Measurements from ENCODE around the gene SRPX. TPM values are rescaled to one million over a fixed set of nuclear protein-coding genes. Genes with fewer than 3 reads are reported as not detected.

SRPX gene
- total and polyA plus RNA-seq, 7 donors: 8.3 to 42.1 (median 17.2) TPM

- no peak for TF ChIP-seq CTCF (IDR thresholded peaks at IDR 0.05)
- no peak overlapping the region for H3K4me3 ChIP-seq
- no peak for DNase-seq
- no peak overlapping the region for H3K27ac ChIP-seq
- no peaks in the 10 kb centered on the region for H3K36me3 ChIP-seq (ENCODE audit: insufficient read depth in 1 of 2, low read depth in 1 of 2)
- H3K27me3 ChIP-seq (ENCODE audit: insufficient read depth in 3 of 3, low read length in 2 of 3): peaks cover 0 to 22% (median 0%) of the 10 kb centered on the region in 3 donors
- WGBS, 3 donors: 70 to 94% (median 93%) methylated on average over 6 of the region's 6 CpGs
- intact Hi-C loops (cut with DNase I): no loop called here
- no peak for ATAC-seq
- no peaks in the 10 kb centered on the region for H3K9me3 ChIP-seq
- no peaks in the 10 kb centered on the region for H3K4me1 ChIP-seq
These were observed 115.4 kb downstream of the SRPX start for GRCh38 chrX:38105216-38105725.

DNA sequence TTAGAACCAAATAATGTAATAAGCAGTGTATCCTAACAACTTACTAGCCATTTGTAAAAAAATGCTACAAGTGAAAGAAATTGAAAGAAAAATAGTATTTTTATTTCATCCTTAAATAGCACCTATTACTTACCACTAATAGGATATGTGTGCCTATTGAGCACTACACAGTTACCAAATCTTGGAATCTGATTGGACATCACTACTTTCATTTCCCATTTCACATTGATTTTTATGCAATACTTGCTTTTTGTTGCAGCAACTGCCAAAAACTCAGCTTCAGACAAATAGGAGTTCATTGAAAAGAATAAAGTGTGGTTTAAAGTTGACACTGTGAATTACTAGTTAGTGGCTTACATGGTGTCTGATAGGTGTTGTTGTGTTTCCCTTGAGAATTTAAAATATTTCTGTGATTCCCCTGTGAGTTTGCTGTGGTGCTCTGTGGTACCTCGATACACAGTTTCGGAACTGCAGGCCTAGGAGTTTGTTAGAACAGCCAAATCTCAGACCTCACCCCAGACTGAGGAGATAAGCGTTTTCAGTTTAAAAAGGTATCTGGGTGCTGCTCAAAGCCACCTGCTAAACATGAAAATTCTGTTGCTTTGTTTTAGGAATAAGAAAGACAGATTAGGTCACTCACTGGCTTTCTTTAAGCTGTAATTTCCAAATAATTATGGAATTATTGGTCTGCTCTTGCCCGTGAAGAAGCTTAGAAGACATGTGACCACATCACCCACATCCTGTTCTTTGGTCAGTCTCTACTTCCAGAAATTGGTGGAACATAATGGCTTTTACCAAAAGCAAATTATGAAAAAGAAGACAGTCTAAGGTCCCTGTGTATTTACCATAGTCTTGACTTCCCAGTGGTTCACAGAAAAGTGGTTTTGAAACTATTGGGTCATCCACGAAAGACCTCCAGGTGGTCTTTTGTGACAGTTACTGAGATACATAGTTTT is 116.5 kb downstream of the SRPX start:
- no peak for DNase-seq
- no peaks in the 10 kb centered on the region for H3K36me3 ChIP-seq (ENCODE audit: insufficient read depth in 1 of 2, low read depth in 1 of 2)
- intact Hi-C loops (cut with DNase I): no loop called here

GRCh38 chrX:38102875-38103274 is 117.8 kb downstream of the SRPX start:
- 57 to 86% (median 70%) methylated on average over 1 of the region's 1 CpG for WGBS, 3 donors
- Histone ChIP-seq H3K4me3 (no peak overlapping the region), H3K4me1 (no peaks in the 10 kb centered on the region), H3K9me3 (no peaks in the 10 kb centered on the region), H3K27ac (no peak overlapping the region), H3K27me3 (ENCODE audit: insufficient read depth in 3 of 3, low read length in 2 of 3) (peaks cover 0 to 22% (median 0%) of the 10 kb centered on the region in 3 donors), H3K36me3 (ENCODE audit: insufficient read depth in 1 of 2, low read depth in 1 of 2) (no peaks in the 10 kb centered on the region)
- ATAC-seq (no peak), DNase-seq (no peak)
- intact Hi-C loops (cut with DNase I): no loop called here
- no peak for TF ChIP-seq CTCF (IDR thresholded peaks at IDR 0.05)

More for the DNA sequence above, 116.5 kb downstream of the SRPX start:
- Histone ChIP-seq H3K27ac (no peak overlapping the region), H3K9me3 (no peaks in the 10 kb centered on the region), H3K4me3 (no peak overlapping the region), H3K27me3 (ENCODE audit: insufficient read depth in 3 of 3, low read length in 2 of 3) (peaks cover 0 to 22% (median 0%) of the 10 kb centered on the region in 3 donors), H3K4me1 (no peaks in the 10 kb centered on the region)
- ATAC-seq: no peak
- TF ChIP-seq CTCF (IDR thresholded peaks at IDR 0.05): no peak
- 77 to 93% (median 80%) methylated on average over 5 of the region's 5 CpGs for WGBS, 3 donors

DNA sequence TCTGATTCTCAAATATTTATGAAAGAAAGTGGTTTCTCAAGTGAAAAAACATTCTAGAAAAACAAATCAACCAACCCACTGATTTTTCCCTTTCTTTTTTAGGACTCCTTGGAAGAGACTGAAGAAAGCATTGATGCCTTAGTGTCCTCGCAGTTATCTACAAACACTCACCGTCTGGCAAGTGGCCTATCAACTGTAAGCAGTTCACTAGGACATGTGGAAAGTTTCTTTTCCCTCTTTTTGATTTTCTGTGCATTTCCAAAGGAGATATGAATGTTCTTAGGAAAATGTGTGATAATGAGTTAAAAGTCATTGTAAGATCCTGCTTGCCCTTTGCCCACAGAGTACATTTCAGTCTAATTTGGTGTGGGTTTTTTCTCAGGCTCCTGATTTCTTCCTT is 118.4 kb downstream of the SRPX start:
- ATAC-seq: no peak
- peaks cover 0 to 22% (median 0%) of the 10 kb centered on the region in 3 donors for H3K27me3 ChIP-seq (ENCODE audit: insufficient read depth in 3 of 3, low read length in 2 of 3)
- H3K27ac ChIP-seq: no peak overlapping the region
- no peaks in the 10 kb centered on the region for H3K4me1 ChIP-seq
- TF ChIP-seq CTCF (IDR thresholded peaks at IDR 0.05): no peak
- WGBS, 3 donors: 74 to 93% (median 91%) methylated on average over 2 of the region's 2 CpGs
- DNase-seq: no peak
- H3K4me3 ChIP-seq: no peak overlapping the region
- no peaks in the 10 kb centered on the region for H3K9me3 ChIP-seq
- no peaks in the 10 kb centered on the region for H3K36me3 ChIP-seq (ENCODE audit: insufficient read depth in 1 of 2, low read depth in 1 of 2)
- intact Hi-C loops (cut with DNase I): no loop called here

Data from psoas muscle (tissue), 8 donors.